GM19238 (cell line): ENCODE results near the gene SYK.

ENCODE experiments used
- DNase-seq: peaks from one replicate; pipeline ENCODE4 v3.0.0; 2011; ENCODE audit warnings: low spot score; ENCODE audit not compliant: insufficient read length

The SYK gene

DNA sequence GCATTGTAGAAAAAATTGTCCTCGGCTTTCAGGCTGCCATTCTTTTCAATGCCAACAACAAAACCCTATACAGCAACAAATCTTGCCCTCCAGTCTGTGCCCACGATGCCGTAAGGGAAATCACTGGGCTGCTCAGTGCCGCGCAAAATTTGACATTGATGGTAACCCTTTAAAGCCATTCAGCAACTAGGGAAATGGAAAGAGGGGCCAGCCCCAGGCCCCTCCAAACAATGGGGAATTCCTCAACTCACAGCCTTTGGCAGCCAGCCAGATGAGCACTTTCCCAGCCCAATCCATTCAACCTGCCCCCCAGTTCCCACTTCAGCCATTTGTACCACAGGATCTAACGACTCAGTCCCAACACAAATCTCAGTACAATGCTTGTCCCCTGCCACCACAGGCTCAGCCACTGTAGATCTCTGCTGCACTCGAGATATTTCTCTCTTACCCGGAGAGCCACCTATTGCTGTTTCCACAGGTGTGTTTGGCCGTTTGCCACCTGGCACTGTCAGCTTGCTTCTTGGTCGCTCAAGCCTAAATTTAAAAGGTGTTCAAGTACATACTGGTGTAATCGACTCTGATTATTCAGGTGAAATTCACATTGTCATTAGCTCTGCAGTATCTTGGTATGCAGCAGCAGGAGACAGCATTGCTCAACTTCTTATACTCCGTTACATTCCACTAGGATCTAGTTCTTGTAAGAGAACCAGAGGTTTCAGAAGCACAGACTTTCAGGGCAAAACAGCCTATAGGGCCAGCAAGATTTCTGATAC, 103.3 kb downstream of the SYK start:
- no peak for DNase-seq

GRCh38 chr9:90905822-90906221, 104.2 kb downstream of the SYK start:
- no peak for DNase-seq

GRCh38 chr9:90906316-90907055, 104.9 kb downstream of the SYK start:
- no peak for DNase-seq

- no peak for DNase-seq
Measured at GRCh38 chr9:90907056-90907445, 105.4 kb downstream of the SYK start.

GRCh38 chr9:90907790-90908189, 106.2 kb downstream of the SYK start:
- DNase-seq, result no peak

- DNase-seq, result no peak
Measured at GRCh38 chr9:90909225-90909624, 107.6 kb downstream of the SYK start.

- no peak for DNase-seq
Measured at GRCh38 chr9:90909747-90910283, 108.2 kb downstream of the SYK start.

- no peak for DNase-seq
Measured at GRCh38 chr9:90914196-90914595, 112.6 kb downstream of the SYK start.

- DNase-seq, result peak; percentile 87
Measured at GRCh38 chr9:90914868-90915483, 113.4 kb downstream of the SYK start.

DNA sequence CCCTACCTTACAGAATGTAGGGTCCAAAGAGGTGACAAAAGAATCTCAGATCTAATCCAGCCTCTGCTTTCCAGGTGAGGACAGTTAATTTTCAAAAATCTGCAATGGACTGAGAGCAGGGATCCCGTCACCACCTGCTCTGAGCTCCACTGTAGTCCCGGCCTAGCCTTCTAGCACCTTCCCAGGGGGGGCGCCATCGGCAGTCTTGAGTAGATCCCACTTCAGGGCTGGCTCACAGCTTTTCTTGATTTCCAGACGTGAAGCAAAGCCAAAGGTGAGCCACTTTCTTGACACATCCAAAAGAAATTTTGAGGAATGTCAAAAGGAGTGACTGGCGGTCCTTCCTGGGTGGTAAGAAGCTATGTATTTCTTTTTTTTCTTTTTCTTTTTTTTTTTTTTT, 114.1 kb downstream of the SYK start:
- peak; percentile 29 for DNase-seq

- no peak for DNase-seq
Measured at GRCh38 chr9:90916147-90916734, 114.6 kb downstream of the SYK start.

DNA sequence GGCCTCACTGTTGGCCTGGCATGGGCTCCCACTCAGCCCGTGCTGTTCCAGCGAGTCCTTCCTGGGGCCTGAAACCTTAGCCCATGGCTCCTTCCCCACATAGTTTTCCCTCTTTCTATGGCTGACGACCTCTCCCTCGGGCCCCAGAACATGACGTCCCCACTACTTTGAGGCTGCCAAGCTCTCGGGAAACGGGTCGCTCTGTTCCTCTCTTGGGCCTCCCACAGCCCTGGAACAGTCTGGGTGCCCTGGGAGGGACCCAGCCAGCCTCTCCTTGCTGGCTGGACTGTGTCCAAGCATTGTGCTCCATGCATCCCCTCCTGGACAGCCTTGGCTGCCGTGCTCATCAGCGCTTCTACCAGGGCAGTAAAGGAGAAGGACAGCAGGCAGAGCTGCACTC, 118.3 kb downstream of the SYK start:
- no peak for DNase-seq

GRCh38 chr9:90921104-90921503, 119.5 kb downstream of the SYK start:
- DNase-seq, result no peak

- no peak for DNase-seq
Measured at GRCh38 chr9:90921969-90922368, 120.3 kb downstream of the SYK start.

GRCh38 chr9:90925581-90926257, 124.1 kb downstream of the SYK start:
- no peak for DNase-seq

DNA sequence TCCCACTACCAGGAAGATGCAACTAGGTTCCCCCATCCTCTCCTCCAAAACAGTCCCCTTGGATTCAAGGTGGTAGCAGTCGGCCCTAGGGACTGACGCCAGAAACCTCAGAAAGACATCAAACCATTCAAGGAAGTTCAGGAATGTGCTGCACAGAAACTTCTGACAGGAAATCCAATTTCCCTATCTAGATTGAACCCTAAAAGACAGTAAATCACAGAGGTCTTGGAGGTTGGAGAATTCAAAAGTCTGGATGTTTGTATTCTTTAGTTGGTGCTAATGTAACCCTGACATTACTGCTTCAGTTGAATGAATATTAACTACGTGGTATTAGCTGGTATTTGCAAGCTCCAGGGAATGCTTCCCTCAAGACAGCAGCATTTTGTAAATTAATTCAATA, 125.3 kb downstream of the SYK start:
- DNase-seq, result no peak

DNA sequence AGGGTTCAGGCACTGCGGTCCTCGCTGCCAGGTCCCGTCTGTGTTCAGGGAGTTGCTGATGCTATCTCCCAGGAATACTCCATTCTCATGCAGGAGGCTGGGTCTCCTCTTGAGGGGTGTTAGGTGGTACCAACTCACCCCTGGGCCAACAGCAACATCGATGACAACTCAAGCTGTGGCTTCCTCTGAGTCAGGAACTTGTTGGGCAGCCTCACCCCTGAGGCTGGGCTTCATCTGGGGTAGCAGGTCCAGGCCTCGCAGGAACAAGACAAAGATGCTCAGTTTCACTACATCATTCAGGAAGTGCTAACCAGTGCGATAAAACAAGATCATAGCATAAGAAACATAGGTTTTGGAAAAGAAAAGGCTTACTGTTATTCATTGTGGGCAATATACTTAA, 125.9 kb downstream of the SYK start:
- DNase-seq, result no peak

GRCh38 chr9:90929626-90930025, 128.0 kb downstream of the SYK start:
- no peak for DNase-seq

DNA sequence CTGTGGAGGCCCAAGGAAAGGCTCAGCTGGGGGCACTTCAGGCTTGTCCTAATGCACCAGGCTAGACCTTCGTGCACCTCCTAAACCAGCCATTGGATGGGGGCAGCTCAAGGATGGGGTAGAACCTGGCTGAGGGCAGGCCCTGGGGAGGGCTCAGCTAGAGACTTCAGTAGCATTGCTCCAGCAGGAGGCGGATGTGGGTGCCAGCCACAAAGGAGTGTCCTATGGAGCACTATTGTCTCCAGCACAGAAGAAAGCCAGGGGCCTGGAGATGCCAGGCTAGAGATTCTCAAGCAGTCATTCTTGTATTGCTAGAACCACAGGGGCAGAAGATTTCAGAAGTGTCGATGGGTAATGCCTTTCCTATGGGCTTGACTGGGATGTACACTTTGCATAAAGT, 131.8 kb downstream of the SYK start:
- DNase-seq, result no peak

- no peak for DNase-seq
Measured at GRCh38 chr9:90939351-90939750, 137.7 kb downstream of the SYK start.

DNA sequence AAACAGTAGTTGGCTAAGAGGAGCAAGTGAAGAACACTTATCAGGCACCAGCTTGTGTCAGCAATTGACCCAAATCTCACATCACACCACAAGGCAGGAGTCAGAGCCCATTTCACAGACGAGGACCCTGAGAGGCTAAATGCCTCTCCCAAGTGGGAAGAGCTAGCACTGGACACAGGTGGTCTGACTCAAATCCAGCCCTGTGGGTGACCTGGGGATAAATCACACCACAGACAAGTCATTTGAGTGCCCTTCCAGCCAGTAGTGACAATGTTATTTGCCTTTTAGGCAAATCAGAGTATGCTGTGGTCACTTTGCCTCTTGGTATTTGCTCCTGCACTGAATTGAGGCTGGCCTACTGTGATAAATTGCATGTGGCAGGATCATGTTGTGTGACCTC, 138.7 kb downstream of the SYK start:
- DNase-seq, result no peak
